ENCODE measurements around the gene DHRS7.

DHRS7 gene, protein sequence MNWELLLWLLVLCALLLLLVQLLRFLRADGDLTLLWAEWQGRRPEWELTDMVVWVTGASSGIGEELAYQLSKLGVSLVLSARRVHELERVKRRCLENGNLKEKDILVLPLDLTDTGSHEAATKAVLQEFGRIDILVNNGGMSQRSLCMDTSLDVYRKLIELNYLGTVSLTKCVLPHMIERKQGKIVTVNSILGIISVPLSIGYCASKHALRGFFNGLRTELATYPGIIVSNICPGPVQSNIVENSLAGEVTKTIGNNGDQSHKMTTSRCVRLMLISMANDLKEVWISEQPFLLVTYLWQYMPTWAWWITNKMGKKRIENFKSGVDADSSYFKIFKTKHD

DNA sequence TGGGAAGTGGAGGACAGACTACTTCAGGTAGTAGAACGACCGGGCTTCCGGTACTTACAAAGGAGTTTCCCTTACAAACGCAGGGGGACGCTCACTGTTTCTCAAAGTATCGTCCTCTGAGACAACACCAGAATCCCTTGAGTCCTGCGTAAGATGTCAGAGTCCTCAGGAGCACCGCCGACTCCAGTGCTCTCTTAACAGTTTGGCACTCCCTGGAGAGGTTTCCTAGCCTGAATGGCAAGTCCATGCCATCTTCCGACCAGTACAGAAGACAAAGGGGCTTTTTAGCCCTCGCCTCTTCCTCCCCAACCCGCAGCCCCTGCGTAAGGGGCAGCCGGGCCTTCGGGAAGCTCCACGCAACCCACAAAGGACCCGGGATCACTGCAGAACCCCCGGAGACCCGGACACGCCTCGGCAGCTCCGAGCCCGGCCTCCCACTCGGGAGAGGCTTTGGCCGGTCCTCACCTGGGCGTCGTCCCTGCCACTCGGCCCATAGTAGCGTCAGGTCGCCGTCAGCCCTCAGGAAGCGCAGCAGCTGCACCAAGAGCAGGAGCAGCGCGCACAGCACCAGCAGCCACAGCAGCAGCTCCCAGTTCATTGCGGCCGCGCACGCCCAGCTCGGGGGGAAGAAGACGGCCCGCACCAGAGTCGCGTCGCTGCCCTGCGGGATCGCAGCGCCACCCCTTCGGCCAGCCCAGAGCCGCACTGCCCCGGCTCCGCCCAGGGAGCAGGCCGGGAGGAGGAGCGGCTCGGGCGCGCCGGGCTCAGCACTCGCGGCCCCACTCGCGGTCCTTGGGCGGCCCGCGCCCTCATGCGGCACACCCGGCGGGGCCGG, at the start of gene DHRS7:
TSS of gene DHRS7 (minus strand) at position 687 of the 835 bp plus-strand sequence. CDS start at position 598, 89 bp downstream.
- DNase-seq: peak; percentile 10 to 43 (median 42)

DNA sequence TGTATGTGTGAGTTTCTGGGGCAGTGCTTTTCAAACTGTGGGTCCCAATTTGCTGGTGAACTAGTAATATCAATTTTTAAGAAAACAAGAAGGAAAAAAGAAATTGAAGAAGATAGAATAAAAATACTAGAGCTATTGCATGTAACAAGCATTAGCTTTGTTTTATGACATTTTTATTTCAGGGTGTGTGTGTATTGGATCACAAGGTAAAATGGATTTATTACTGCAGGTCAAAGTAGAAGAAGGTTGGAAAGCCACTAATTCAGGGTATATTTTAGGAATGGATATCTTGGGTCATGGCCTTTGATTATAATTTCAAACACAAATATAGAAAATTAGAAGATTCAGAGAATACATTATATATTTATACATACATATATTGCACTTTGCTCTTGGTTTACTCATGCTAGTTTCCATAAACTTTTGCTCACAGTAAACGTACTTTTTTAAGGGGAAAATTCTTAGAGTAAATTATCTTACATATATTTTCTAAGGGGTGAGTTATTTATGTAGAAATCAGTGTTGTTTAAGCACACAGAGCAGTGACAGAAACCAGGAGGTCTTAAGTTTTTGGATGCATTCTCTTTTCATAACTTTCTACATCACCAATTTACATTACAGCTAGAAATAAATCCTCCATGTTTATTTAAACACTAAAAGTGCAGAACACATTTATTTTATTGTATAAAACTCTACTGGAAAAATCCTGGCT, 49.4 kb upstream of the DHRS7 start:
- no peak for DNase-seq

DNA sequence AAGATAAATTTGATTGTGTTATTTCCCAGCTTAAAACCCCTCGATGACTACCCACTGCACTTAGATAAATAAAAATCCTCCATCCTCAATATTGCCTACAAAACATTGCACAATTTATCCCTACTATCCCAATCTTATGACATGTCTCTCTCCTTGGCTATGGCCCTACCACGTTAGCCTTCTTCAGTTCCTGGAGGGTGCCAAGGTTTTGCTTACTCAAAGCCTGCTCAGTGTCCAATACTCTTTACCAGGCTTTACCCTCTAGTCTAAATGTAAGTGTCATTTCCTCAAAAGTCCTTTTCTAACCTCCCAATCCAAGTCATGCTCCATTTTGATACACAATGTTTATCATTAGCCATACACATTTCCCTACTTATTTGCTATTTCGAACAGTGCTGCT, 48.8 kb upstream of the DHRS7 start:
- DNase-seq: no peak

DNA sequence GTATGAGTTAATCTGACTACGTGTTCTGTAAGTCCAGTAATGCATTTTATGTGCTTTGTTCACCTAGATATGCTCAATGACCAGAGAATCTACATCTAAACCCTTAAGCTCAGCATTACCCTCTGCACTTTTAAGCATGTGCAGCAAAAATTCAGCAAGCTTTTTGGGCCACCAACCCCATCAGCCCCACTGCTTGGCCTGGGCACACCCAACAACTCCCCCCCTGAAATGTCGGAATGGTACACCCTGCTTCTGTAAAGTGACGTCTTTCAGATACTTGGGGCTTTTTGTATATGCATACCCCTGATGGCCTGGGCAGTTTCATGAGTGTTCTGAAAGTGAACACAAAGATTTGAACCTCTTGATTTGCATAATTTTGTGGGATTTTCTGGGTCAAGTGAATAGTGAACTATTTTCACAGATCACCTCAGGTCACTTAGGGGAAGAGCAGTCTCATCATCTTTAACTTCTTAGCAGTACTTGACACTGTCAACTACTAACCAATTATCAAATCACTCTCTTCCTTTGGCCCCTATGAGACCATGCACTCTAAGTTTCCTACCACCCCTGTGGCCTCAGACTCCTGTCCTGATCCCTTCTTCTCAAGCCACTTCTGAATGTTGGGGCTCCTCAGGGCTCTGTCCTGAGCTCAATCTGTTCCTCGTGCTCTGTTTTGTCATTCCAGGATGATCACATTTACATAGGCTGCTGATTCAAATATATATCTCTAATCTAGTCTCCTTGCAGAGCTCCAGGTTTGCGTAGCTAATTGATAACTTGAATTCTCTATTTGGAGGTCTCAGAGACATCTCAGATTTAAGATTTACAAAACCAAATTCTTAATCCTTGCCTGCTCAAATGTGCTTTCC, 47.5 kb upstream of the DHRS7 start:
- DNase-seq: no peak

DNA sequence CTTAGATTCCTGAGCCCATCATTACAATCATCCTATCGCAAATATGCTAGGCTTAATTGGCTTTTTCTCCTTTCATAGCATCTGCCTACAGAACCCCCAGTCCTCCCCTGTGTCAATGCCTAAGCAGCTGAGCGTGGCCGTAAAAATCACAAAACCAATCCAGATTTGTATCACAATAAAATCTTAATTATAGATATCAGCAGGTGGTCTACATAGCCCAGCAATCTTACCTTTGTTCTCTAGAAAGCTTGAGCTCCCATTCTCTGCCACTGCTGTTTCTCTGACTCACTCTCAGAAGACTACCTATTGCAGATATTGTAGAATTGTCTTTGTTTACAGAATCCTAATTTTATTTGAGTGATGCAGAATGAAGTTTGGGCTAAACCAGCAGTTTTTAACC, 46.0 kb upstream of the DHRS7 start:
- no peak for DNase-seq

DNA sequence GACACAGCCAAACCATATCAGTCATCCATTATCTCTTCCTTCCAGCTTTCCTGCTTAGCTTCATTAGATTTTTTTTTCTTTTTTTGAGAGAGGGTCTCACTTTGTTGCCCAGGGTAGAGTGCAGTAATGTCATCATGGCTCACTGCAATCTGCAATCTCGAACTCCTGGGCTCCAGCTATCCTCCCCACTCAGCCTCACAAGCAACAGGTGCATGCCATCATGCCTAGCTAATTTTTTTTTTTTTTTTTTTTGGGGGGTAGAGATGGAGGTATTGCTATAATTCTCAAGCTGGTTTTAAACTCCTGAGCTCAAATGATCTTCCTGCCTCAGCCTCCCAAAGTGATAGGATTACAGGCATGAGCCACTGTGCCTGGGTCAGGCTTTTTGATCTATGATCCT, 45.5 kb upstream of the DHRS7 start:
- DNase-seq: no peak

DNA sequence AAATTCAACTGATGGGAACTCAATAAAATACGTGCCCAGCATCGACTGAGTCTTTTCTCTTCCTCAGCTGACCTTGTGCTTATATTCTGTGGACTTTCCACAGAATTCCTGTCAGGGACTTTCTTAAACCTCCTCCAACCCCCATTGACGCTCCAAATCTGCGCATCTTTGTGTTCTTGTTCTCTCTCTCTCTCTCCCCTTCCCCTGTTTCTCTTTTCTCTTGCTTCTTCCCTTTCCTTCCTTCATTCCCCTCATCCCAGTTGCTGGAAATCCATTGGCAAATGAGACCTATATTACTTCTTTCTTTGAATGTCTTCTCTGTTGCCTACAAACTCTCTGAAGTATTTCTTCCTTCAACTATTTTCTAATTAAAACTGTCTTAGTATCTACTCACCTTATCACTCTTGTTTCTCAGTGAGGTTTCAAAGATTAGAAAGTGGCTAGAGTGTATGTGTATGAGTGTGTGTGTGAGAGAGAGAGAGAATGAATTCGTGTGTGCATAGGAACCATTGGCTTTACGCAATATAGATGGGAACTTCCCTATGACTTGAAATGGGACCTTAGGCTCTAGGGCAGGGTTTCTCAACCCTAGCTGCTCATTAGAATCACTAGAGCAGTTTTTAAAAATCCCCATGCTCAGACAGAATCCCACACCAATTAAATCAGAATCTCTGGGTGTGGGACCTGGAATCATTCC, 41.8 kb upstream of the DHRS7 start:
- DNase-seq: no peak

DNA sequence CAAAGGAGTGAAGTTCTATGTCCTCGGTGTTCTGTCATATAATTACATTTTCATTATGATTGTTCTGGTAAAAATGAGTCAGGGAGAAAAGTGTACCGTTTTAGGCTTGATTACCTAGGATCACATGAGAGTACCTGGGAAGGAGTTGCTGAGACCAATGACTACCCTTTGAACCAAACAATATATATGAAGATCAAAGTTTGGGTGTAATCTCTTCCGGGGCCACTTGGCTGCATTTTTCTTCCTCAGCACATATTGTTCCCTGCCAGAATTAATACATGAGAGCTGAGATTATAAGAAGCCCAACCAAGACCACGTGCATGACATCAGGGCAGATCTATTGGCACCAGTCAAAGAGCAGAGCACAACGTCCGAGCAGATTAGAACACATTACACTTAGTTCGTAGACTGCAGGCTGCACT, 41.1 kb upstream of the DHRS7 start:
- no peak for DNase-seq

DNA sequence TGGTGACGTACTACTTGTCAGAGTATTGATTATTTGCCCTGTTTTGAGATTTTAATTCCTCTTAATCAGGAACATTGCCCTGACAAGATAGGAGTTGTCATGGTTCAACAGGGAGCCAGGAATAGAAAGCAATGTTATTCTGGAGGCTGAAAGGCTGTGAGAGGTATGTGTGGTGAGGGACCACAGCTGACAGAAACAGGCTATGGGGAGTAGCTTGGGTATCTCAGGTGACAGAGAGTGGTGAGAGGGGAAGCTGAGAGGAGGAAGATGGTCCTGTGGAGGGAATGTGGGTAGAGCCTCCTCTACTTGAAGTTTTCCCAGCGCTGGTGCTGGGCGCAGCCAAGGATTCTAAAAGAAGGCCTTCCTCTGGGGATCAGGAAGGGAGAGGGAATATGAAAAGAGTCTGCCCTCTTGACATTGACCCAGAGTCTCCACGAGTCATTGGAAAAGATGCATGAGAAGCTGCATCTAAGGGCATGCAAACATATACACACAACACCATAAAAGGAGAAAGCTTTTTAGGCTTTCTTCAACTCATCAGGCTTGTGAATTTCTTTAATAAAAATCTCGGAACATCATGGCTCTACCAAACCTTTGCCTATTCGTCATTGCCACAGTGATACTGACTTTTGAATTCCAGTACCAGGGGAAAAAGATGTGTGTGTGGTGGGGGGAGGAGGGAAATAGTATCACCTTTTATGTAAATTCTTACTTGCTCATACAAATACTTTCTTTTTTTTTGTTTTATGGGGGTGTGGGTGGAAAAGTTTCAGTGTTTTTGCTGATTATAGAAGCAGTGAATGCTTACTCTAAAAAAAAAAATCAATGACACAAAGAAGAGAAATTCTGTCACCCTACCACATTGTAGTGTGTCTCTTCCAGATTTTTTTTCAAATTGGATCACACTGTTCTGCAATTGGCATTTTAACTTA, 39.9 kb upstream of the DHRS7 start:
- DNase-seq: no peak

DNA sequence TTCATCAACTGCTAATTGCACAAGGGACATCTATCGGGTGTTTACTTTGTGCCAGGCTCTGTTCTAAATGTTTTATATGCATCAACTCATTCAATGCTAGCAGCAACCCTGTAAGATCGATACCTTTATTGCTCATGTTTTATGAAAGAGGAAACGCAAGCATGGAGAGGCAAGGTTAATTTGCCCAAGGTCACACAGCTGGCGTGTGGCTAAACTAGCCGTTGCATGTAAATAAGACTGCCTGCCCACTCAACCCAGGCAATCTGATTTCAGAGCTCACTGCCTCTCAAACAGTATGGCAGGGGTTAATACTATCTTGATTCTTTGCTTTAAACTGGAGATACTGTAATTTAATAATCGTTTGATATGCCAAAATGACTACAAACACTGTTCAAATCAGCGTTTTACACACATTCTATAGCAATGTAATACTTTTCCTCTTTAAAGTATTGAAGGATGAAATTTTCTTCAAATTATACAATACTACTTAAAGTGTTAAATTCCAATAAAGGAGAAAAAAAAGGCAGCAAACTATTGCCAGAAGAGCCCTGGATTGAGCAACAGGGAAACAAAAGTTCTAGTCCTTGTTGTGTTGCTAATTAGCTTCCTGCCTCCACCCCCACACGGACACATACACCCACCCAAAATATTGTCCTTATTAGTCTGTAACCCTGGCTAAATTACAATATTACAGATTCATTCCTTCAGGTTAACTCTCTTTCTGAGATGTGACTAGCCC, 39.1 kb upstream of the DHRS7 start:
- DNase-seq: no peak

DNA sequence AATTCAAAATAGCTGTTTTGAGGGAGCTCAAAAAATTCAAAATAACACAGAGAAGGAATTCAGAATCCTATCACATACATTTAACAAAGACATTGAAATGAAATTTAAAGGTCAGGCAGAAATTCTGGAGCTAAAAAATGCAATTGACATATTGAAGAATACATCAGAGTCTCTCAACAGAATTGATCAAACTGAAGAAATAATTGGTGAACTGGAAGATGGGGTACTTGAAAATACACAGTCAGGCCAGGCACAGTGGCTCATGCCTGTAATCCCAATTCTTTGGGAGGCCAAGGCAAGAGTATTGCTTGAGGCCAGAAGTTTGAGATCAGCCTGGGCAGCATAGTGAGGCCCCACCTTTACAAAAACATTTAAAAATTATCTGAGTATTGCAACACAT, 34.1 kb upstream of the DHRS7 start:
- no peak for DNase-seq

DNA sequence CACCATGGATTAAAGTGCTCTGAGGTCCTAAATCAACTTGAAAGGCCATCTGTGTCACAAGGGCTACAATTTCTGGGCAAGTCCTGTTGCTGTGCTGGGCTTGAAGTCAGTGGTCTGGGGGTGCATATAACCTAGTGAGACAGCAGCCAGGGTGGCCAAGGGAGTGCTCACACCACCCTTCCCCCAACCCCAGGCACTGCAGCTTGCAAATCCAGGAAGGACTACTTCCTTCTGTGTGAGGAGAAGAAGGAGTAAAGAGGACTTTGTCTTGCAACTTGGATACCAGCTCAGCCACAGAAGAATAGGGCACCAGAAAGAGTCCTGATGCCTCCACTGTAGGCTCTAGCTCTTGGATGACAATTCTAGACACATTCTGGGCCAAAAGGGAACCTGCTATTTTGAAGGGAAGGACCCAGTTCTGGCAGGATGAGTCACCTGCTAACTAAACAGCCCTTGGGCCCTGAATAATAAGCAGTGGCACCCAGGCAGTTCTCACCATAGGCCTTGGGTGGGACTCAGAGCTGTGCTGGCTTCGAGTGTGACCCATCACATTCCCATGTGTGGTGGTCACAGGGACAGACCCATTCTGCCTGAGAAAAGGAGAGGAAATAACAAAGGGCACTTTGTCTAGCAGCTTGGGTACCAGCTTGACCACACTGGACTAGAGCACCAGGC, 32.6 kb upstream of the DHRS7 start:
- DNase-seq: no peak

DNA sequence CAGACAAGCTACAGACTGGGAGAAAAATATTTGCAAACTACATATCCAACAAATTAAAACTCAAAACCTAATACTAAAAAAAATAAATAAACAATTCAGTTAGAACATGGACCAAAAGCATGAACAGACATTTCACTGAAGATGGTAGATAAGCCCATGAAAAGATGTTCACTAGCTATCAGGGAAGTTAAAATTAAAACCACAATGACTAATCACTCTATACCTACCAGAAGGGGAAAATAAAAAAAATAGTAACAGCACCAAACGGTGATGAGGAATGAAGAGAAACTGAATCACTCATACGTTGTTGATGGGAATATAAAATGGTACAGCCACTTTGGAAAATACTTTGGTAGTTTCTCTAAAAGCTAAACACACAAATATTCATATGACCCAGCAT, 31.1 kb upstream of the DHRS7 start:
- DNase-seq: no peak

DNA sequence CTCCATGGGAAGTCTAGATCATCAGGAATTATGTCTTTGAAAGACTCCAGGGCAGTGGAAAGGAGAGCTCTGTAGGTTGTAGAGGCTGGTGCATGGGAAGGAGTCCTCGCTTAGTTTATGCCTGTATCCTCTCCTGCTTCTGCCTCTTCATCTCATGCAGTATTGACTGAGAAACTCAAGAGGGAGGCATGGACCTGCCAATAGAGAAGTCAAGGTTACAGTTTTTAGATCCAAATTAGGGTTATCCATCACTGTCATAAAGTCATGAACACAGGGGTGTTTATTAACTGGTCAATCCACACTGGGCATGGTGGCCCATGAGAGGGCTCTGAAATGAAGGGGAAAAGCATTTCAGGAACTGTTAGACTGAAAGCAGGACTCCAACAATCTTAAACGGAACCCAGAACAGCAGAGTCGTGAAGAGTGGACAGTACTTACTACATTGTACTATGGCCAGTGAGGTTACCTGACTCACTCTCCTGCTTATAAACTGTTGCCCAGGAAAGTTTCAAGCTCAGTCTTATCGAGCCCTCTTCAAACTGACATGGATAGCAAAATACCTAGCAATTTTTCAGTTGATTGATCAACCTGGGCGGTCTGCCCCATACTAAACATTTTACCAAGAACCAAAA, 30.1 kb upstream of the DHRS7 start:
- DNase-seq: no peak

DNA sequence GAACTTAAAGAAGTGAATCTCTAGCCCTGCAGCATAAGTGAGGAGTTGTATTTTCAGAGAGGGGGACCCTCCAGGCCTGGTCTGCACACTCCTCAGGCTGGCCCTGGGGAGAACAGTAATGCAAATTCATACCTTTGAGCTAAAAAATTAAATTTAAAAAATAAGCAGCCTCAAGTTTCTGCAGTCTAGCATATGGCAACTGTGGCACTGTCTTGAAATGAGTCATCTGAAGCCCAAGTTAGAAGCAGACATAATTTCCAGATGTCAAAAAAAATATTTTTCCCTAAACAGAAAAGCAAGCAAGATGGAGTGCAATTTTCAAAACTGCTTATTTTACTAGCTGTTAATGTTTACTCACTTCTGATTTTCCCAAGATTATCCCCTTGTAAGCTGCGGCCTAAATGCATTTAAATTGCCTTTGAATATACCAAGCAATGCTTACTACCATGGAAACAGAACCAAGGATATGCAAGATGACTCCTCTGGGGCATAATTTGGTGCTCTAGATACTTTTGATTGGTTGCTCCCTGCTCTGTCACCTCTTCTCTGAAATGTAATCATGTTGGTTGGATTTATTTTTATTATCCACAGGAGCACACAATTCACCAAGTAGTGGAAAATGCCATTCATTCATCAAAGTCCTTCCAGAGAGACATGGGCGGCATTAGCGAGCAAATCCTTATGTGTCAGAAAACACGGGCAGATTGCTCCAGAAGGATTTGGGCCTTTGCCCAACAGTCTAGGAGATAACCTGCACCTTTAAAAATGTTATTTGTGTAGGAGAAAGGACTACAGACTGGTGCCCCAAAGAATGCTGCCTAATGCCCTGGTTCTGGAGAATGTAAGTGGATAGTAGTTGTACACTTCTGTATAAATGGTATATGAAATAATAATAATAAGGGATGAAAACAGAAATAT, 25.0 kb upstream of the DHRS7 start:
- DNase-seq: no peak

DNA sequence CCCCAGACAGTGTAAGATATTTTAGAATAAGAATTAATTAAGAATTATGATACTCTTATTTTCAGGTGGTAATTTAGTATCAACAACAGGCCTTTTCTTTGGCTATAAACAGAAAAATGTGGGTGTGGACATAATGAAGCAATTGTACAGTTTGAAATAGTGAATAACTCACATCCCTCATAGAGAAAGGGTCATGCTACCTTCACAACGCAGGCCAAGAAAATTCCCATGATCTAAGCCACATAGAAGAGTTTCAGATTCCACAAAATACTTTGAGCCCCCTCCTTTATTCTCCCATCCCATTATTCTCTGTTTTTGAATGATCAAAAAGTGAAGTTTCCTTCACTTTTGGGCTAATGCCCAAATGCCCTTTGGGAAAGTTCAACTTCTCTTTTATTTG, 23.5 kb upstream of the DHRS7 start:
- no peak for DNase-seq

DNA sequence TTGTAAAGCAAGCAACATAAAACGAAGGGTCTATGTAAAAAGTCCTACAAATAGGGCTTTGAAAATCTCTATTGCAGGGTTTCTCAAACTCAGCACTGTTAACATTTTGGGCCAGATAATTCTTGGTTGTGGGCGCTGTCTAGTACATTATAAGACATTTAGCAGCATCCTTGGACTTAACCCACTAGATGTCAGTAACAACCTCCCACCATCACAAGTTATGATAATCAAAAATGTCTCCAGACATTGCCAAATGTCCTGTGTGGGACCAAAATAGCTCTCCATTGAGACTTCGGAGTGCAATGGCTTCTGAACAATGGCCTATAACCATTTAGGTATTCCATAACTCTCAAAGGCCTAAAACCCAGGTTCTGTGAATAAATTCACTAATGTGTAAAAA, 22.9 kb upstream of the DHRS7 start:
- DNase-seq: no peak

Data from activated naive CD4-positive, alpha-beta T cell (primary cell).